GM13977 (cell line): ENCODE measurements around the gene ERC2.

ENCODE experiments used
- DNase-seq: peaks from one replicate; pipeline ENCODE4 v3.0.0; 2012; ENCODE audit warnings: low spot score
- CTCF ChIP-seq: IDR thresholded peaks from 2 replicates; pipeline ENCODE4 v1.5.1; 2012; ENCODE audit warnings: mild to moderate bottlenecking, control low read depth; ENCODE audit not compliant: insufficient read depth; ENCODE audit errors: extremely low read depth, missing control alignments
- in situ Hi-C: fragments of 300-500 bp; cut with MboI; formaldehyde crosslinking; loops from one replicate; pipeline ENCODE4 v1.12.0; 2022; ENCODE audit warnings: low sequenced_read_pairs, low pct_unique_long_range_greater_than_20kb, mixed read lengths, inconsistent platforms; ENCODE audit not compliant: unreplicated experiment

Gene ERC2

GRCh38 chr3:56459719-56460118, 8.5 kb downstream of the ERC2 start:
- DNase-seq, result no peak
- in situ Hi-C loops, result no loop called here
- TF ChIP-seq CTCF, result no peak

GRCh38 chr3:56459104-56459496, 9.2 kb downstream of the ERC2 start:
- in situ Hi-C loops, result no loop called here
- no peak for TF ChIP-seq CTCF
- no peak for DNase-seq

- TF ChIP-seq CTCF, result no peak
- DNase-seq, result no peak
- in situ Hi-C loops, result no loop called here
Measured at GRCh38 chr3:56458496-56459103, 9.7 kb downstream of the ERC2 start.

GRCh38 chr3:56456117-56456516, 12.2 kb downstream of the ERC2 start:
- DNase-seq, result no peak
- no peak for TF ChIP-seq CTCF
- in situ Hi-C loops, result no loop called here

- TF ChIP-seq CTCF, result no peak
- in situ Hi-C loops, result no loop called here
Measured at GRCh38 chr3:56453011-56453410, 15.3 kb downstream of the ERC2 start.

GRCh38 chr3:56452085-56452484, 16.2 kb downstream of the ERC2 start:
- DNase-seq, result no peak
- no peak for TF ChIP-seq CTCF
- in situ Hi-C loops, result no loop called here

More at GRCh38 chr3:56453011-56453410, 15.3 kb downstream of the ERC2 start:
- no peak for DNase-seq
